ENCODE results near the gene KCNT2. TPM values are rescaled to one million over a fixed set of nuclear protein-coding genes. Genes with fewer than 3 reads are reported as not detected.

KCNT2 gene
- total and polyA plus RNA-seq, 2 donors (not counting 3 experiments of a cell fraction or from before 2014, with no cell fraction given) = 0.46 to 1.6 TPM

GRCh38 chr1:196196486-196196885, 411.8 kb downstream of the KCNT2 start:
- H3K9me1 ChIP-seq (replicated peaks; ENCODE audit: control insufficient read depth, extremely low read depth, insufficient read depth, low read length) = no peaks in the 10 kb centered on the region
- no peaks in the 10 kb centered on the region for H3K36me3 ChIP-seq (ENCODE audit: control insufficient read depth in 2 of 2, extremely low read depth in 1 of 2, insufficient read depth in 2 of 2, low read length in 2 of 2)
- H3K27ac ChIP-seq (ENCODE audit: insufficient read depth, low read depth, low read length) = no peak overlapping the region
- CTCF ChIA-PET = no interaction called here
- H3K4me2 ChIP-seq (ENCODE audit: insufficient read depth, low read length) = no peak overlapping the region
- H2AFZ ChIP-seq (ENCODE audit: low read depth, low read length) = no peak overlapping the region
- peaks cover 7% of the 10 kb centered on the region for H3K4me1 ChIP-seq (ENCODE audit: control insufficient read depth, extremely low read depth, insufficient read depth, low read length)
- TF ChIP-seq FOS (IDR thresholded peaks at IDR 0.05; ENCODE audit: borderline replicate concordance, insufficient read depth, low read length) (no peak), CTCF (IDR thresholded peaks at IDR 0.05; ENCODE audit: extremely low read depth in 1 of 2, insufficient read depth in 1 of 2, low read depth in 1 of 2, low read length in 2 of 2) (no peak), EZH2 (IDR thresholded peaks at IDR 0.05; ENCODE audit: borderline replicate concordance, low read depth, low read length, severe bottlenecking) (no peak), MYC (IDR thresholded peaks at IDR 0.05; ENCODE audit: low read depth, low read length) (no peak), GATA2 (IDR thresholded peaks at IDR 0.05; ENCODE audit: insufficient read depth, insufficient read length, low read depth, low read length) (no peak), POLR2AphosphoS5 (IDR thresholded peaks at IDR 0.05; ENCODE audit: insufficient read depth, low read depth, low read length) (no peak), JUN (IDR thresholded peaks at IDR 0.05; ENCODE audit: borderline replicate concordance, insufficient read depth, insufficient read length, low read depth) (no peak), POLR2A (IDR thresholded peaks at IDR 0.05; ENCODE audit: low read depth, low read length) (no peak)
- TF ChIP-seq, protein P1, sequence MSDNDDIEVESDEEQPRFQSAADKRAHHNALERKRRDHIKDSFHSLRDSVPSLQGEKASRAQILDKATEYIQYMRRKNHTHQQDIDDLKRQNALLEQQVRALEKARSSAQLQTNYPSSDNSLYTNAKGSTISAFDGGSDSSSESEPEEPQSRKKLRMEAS (IDR thresholded peaks at IDR 0.05; ENCODE audit: insufficient read depth, insufficient read length) = no peak
- no TSS peak for BruUV-seq (replicated peaks)
- H3K4me3 ChIP-seq (replicated peaks in 1 of 3; ENCODE audit: insufficient read depth in 1 of 3, low read depth in 1 of 3, low read length in 3 of 3) = no peak overlapping the region
- H3K9me3 ChIP-seq (replicated peaks; ENCODE audit: control insufficient read depth, insufficient read depth, low read length) = no peaks in the 10 kb centered on the region
- no peaks in the 10 kb centered on the region for H4K20me1 ChIP-seq (replicated peaks; ENCODE audit: control insufficient read depth, extremely low read depth, insufficient read depth, low read length)
- POLR2A ChIA-PET = no interaction called here
- H3K27me3 ChIP-seq (ENCODE audit: control insufficient read depth in 2 of 2, insufficient read depth in 2 of 2, low read length in 2 of 2) = no peaks in the 10 kb centered on the region
- intact Hi-C loops (cut with micrococcal nuclease) (no loop called here), dilution Hi-C loops (cut with MboI; ENCODE audit: extremely low pct_ligation_motif_present, low sequenced_read_pairs) (no loop called here)
- no peak overlapping the region for H3K9ac ChIP-seq (replicated peaks; ENCODE audit: extremely low read depth, insufficient read depth, low read length)
- no peak for FAIRE-seq
- no peak for DNase-seq (ENCODE audit: low read depth, low spot score)
- H3K79me2 ChIP-seq (ENCODE audit: control insufficient read depth, insufficient read depth, low read length) = no peaks in the 10 kb centered on the region
